ENCODE measurements around the gene PTPRT.

PTPRT gene

GRCh38 chr20:42067174-42067573 lies 1122.5 kb downstream of the PTPRT start:
- no peak overlapping the region for H3K4me3 ChIP-seq (ENCODE audit: low read depth, low read length)
- no peaks in the 10 kb centered on the region for H3K9me3 ChIP-seq (ENCODE audit: control insufficient read depth, insufficient read depth, low read depth, low read length)
- no peaks in the 10 kb centered on the region for H3K36me3 ChIP-seq (ENCODE audit: control insufficient read depth in 2 of 2, insufficient read depth in 1 of 2, low read length in 2 of 2)
- no peak overlapping the region for H3K27ac ChIP-seq (ENCODE audit: extremely low read depth, low read depth, low read length)
- CTCF ChIA-PET = interaction anchor here (0.9 kb wide), 1 partner anchor 359 kb away, joined by 3 read pairs; no protein-coding TSS in a partner anchor
- no peaks in the 10 kb centered on the region for H3K4me1 ChIP-seq (ENCODE audit: control insufficient read depth, insufficient read depth, low read length)
- TF ChIP-seq MZF1 (tag by site-specific recombination; IDR thresholded peaks at IDR 0.05; ENCODE audit: borderline replicate concordance) (no peak), ZNF704 (tag by site-specific recombination; IDR thresholded peaks at IDR 0.05) (no peak), ZNF114 (tag by site-specific recombination; IDR thresholded peaks at IDR 0.05) (no peak), ZNF311 (tag by site-specific recombination; IDR thresholded peaks at IDR 0.05; ENCODE audit: borderline replicate concordance) (no peak), PRDM4 (tag by site-specific recombination; IDR thresholded peaks at IDR 0.05) (no peak), ZNF777 (tag by site-specific recombination; IDR thresholded peaks at IDR 0.05; ENCODE audit: borderline replicate concordance) (no peak), REPIN1 (tag by site-specific recombination; IDR thresholded peaks at IDR 0.05; ENCODE audit: low read depth) (no peak), ZBTB49 (tag by site-specific recombination; IDR thresholded peaks at IDR 0.05; ENCODE audit: low read depth) (no peak)
- POLR2A ChIA-PET = no interaction called here

GRCh38 chr20:42063141-42063540 lies 1126.6 kb downstream of the PTPRT start:
- Histone ChIP-seq H3K4me3 (ENCODE audit: low read depth, low read length) (no peak overlapping the region), H3K9me3 (ENCODE audit: control insufficient read depth, insufficient read depth, low read depth, low read length) (no peaks in the 10 kb centered on the region), H3K36me3 (ENCODE audit: control insufficient read depth in 2 of 2, insufficient read depth in 1 of 2, low read length in 2 of 2) (no peaks in the 10 kb centered on the region), H3K27ac (ENCODE audit: extremely low read depth, low read depth, low read length) (no peak overlapping the region), H3K4me1 (ENCODE audit: control insufficient read depth, insufficient read depth, low read length) (no peaks in the 10 kb centered on the region)
- POLR2A ChIA-PET = no interaction called here
- CTCF ChIA-PET = interaction anchor here (0.6 to 0.7 kb wide), 2 partner anchors 1124 to 1342 kb away, joined by 3 to 4 read pairs; no protein-coding TSS in a partner anchor
- TF ChIP-seq ZNF626 (tag by site-specific recombination; IDR thresholded peaks at IDR 0.05) (no peak), ZNF404 (tag by site-specific recombination; IDR thresholded peaks at IDR 0.05) (no peak), SETDB1 (IDR thresholded peaks at IDR 0.05; ENCODE audit: insufficient read length, low read length) (no peak), ZNF513 (tag by site-specific recombination; IDR thresholded peaks at IDR 0.05) (no peak), ATF2 (tag by site-specific recombination; IDR thresholded peaks at IDR 0.05; ENCODE audit: low read depth) (no peak), GFI1B (tag by site-specific recombination; IDR thresholded peaks at IDR 0.05) (no peak), ZNF544 (tag by site-specific recombination; IDR thresholded peaks at IDR 0.05) (no peak), TSHZ1 (tag by site-specific recombination; IDR thresholded peaks at IDR 0.05; ENCODE audit: borderline replicate concordance) (no peak), SCRT1 (tag by site-specific recombination; IDR thresholded peaks at IDR 0.05; ENCODE audit: borderline replicate concordance) (no peak), BCL6B (tag by site-specific recombination; IDR thresholded peaks at IDR 0.05) (no peak)
